Neural crest cell (in vitro differentiated cells): ENCODE measurements around the gene ARFRP1. TPM values are rescaled to one million over a fixed set of nuclear protein-coding genes. Genes with fewer than 3 reads are reported as not detected.

Source experiments
- DNase-seq: peaks from one replicate; pipeline ENCODE4 v3.0.0; 2021; ENCODE audit warnings: low read depth, mixed read lengths, low spot score
- H3K27ac Mint-ChIP-seq: one replicate; pipeline ENCODE4 v1.8.0; 2021; ENCODE audit warnings: mild to moderate bottlenecking, mixed read lengths; ENCODE audit not compliant: unreplicated experiment
- H3K27me3 Mint-ChIP-seq: 2 replicates; pipeline ENCODE4 v1.8.0; 2021; ENCODE audit warnings: low read depth, mild to moderate bottlenecking, mixed read lengths
- H3K36me3 Mint-ChIP-seq: 2 replicates; pipeline ENCODE4 v1.8.0; 2021; ENCODE audit warnings: low read depth, mild to moderate bottlenecking, mixed read lengths
- H3K4me1 Mint-ChIP-seq: 2 replicates; pipeline ENCODE4 v1.8.0; 2021; ENCODE audit warnings: mixed read lengths
- H3K4me3 Mint-ChIP-seq: one replicate; pipeline ENCODE4 v1.8.0; 2021; ENCODE audit warnings: mild to moderate bottlenecking, mixed read lengths
- H3K9me3 Mint-ChIP-seq: 2 replicates; pipeline ENCODE4 v1.8.0; 2021; ENCODE audit warnings: mixed read lengths
- total RNA-seq: library from RNA; stranded (reverse); gene quantifications from 2 replicates; pipeline ENCODE4 v1.2.1, GENCODE V29; 2021
- TF ChIP-seq, protein P1 (sequence below): fragments of 200-600 bp; sonication (generic); conservative IDR thresholded peaks from 2 replicates; pipeline ENCODE4 v1.5.0; 2021; ENCODE audit warnings: antibody characterized with exemption, mild to moderate bottlenecking

The ARFRP1 gene
- total RNA-seq, 1 donor from 2014 or later = 42.1 TPM

DNA sequence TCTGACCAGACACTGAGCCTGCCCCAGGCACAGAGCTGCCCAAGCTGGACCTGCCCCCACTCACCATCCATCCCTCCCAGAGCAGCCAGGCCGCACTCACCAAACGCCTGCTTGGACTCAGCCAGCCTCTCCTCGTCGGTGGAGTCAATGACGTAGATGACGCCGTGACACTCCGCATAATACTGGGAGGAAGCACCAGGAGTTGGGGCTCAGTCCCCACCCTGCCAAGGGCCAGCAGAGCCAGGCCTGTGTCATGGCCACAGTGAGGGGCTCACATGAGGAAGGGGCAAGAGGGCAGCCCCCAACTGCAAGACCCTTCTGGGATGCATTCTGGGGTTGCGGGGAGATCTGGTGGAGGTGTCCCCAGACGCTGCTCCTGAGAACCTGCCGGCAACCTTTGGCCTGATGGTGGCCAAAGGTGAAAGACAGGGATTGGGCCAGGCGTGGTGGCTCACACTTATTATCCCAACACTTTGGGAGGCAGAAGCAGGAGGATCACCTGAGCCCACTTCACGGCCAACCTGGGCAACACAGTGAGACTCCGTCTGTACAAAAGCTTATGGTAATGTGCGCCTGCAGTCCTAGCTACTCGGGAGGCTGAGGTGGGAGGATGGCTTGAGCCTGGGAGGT is 5.6 kb downstream of the ARFRP1 start:
- Mint-ChIP-seq H3K36me3 (no peaks in the 10 kb centered on the region), H3K9me3 (no peaks in the 10 kb centered on the region), H3K4me1 (peaks cover 9% of the 10 kb centered on the region), H3K4me3 (peak overlapping the region; percentile 57), H3K27ac (no peak overlapping the region), H3K27me3 (peaks cover 7% of the 10 kb centered on the region)
- TF ChIP-seq, protein P1, sequence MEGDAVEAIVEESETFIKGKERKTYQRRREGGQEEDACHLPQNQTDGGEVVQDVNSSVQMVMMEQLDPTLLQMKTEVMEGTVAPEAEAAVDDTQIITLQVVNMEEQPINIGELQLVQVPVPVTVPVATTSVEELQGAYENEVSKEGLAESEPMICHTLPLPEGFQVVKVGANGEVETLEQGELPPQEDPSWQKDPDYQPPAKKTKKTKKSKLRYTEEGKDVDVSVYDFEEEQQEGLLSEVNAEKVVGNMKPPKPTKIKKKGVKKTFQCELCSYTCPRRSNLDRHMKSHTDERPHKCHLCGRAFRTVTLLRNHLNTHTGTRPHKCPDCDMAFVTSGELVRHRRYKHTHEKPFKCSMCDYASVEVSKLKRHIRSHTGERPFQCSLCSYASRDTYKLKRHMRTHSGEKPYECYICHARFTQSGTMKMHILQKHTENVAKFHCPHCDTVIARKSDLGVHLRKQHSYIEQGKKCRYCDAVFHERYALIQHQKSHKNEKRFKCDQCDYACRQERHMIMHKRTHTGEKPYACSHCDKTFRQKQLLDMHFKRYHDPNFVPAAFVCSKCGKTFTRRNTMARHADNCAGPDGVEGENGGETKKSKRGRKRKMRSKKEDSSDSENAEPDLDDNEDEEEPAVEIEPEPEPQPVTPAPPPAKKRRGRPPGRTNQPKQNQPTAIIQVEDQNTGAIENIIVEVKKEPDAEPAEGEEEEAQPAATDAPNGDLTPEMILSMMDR = no peak
- DNase-seq = no peak

DNA sequence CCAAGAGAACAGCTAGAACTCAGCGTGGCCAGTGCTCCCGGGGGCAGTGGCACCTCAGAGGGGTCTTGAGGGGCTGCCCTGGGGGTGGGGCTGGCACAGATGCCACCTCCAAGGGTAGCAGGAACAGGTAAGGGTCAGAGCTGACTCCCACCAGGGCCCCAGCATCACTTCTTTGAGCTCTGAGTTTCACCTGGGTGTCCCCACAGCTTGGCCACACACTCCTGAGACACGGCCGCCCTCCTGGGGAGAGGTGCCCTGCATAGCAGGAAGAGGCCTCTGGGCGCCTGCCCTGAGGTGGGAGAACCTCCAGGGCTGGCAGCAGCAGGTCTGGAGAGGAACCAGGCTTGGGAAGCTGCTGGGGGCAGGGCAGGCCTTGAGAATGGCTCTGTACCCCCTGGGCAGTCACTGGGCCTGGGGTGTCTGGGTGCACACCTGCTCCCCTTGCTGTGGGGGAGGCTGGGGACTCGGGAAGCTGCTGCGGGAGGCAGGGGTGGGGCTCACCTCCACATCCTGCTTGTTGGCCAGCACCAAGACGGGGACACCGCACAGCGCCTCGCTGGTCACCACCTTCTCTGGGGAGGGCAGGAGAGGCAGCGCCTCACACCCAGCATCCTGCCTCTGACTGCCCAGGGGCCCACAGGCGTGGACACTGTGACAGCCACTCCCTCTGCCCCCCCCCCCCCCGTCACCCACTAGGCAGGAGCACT is 6.3 kb downstream of the ARFRP1 start:
- H3K36me3 Mint-ChIP-seq = no peaks in the 10 kb centered on the region
- TF ChIP-seq, protein P1 = no peak
- H3K27me3 Mint-ChIP-seq = peaks cover 7% of the 10 kb centered on the region
- H3K4me1 Mint-ChIP-seq = peaks cover 2% of the 10 kb centered on the region
- peak overlapping the region; percentile 67 for H3K4me3 Mint-ChIP-seq
- no peaks in the 10 kb centered on the region for H3K9me3 Mint-ChIP-seq
- no peak for DNase-seq
- no peak overlapping the region for H3K27ac Mint-ChIP-seq

DNA sequence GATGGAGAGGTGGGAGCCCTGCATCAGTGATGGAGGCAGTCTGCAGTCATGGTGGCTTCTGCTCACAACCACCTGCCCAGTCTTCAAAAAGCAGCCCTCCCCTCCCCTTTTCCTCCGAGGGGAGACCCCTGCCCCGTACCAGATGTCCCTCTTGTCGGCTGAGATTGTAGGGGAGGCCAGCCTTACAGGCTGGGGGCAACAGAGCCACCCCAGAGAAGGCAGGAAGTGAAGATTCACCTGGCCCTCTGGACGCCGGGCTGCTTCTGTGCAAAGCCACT is 6.8 kb downstream of the ARFRP1 start:
- peaks cover 7% of the 10 kb centered on the region for H3K27me3 Mint-ChIP-seq
- TF ChIP-seq, protein P1 = no peak
- H3K27ac Mint-ChIP-seq = no peak overlapping the region
- H3K4me1 Mint-ChIP-seq = no peaks in the 10 kb centered on the region
- DNase-seq = no peak
- H3K4me3 Mint-ChIP-seq = peak overlapping the region; percentile 67
- no peaks in the 10 kb centered on the region for H3K9me3 Mint-ChIP-seq
- no peaks in the 10 kb centered on the region for H3K36me3 Mint-ChIP-seq

DNA sequence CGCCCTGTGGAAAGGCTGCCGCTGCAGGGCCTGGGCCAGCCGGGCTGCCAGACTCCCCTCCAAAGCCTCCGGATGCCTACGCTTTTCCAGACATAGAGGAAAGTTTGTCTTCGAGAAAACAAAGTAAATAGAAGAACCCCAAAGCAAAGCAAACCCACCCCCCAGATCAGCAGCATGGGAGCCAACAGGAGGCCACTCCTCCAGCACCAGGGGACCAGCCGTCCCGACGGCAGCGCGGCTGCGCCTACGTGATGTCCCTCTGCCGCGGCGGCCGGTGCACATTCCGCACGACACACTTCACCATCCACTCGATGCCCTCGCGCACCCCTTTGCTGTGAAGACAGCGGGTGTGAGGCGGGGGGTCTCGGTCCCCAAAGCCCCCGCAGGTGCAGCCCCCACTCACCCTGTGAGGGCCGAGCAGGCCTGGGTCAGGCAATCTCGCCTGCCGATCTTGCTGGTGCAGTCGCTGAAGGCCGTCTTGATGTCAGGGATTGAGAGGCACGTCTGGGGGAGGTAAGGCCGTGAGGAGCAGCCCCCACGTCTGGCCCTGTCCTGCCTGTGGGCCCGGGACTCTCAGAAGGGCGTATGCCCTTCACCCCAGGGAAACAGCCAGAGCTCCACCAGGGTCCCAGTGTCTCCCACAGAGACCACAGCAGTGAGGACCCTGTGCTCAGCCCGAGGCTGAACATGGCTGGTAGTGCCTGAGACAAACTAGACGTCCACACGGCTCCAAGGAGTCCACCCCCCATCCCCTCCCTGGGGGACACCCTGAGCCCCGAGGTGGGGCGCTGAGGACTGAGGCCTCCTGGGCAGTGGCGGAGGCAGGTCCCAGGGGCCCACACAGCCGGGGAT is 7.4 kb downstream of the ARFRP1 start:
- Mint-ChIP-seq H3K27me3 (peaks cover 7% of the 10 kb centered on the region), H3K36me3 (no peaks in the 10 kb centered on the region), H3K27ac (no peak overlapping the region), H3K4me1 (no peaks in the 10 kb centered on the region), H3K4me3 (peak overlapping the region; percentile 70), H3K9me3 (no peaks in the 10 kb centered on the region)
- no peak for DNase-seq
- TF ChIP-seq, protein P1 = no peak

DNA sequence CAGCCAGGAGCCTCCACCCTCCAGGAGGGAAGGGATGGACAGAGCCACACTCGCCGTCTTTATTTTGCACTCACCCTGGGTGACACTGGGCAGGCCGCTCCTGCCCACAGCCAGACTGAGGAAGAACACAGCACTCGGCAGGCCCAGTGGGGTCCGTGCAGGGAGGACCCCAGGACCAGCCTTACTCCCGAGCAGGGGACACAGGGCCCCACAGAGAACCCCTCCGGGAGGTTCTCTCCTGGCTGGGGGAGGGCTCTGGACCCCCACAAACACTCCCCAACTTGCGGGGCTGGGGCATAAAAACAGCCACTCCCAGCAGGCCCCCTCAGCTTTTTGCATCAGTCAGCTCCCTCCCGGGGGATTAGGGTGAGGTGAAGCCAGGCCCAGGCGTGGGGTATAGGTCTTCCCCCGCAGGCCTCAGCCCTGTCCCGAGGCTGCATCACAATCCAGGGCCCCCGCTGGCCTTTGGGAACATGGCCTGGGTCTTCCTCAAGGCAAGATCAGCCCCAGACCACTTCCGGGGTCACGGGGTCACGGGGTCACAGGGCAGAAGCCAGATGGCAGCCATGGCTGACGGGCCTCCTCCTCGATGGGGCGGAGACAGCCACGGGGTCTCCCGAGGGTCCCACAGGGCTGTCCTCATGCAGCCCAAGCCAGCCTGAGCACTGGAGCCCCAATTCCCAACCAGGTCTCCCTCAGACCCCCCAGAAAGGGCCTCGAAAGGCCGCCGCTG is 8.1 kb downstream of the ARFRP1 start:
- Mint-ChIP-seq H3K4me1 (no peaks in the 10 kb centered on the region), H3K27me3 (peaks cover 7% of the 10 kb centered on the region), H3K9me3 (no peaks in the 10 kb centered on the region), H3K27ac (no peak overlapping the region), H3K4me3 (peak overlapping the region; percentile 70), H3K36me3 (no peaks in the 10 kb centered on the region)
- no peak for DNase-seq
- TF ChIP-seq, protein P1 = no peak
